ENCODE results near the gene HOXB3.

Gene HOXB3

GRCh38 chr17:48500435-48501426 is 89.3 kb downstream of the HOXB3 start:
- DNase-seq (ENCODE audit: low read depth in 2 of 2), result peak in 1 of 2 experiments; percentile 45

DNA sequence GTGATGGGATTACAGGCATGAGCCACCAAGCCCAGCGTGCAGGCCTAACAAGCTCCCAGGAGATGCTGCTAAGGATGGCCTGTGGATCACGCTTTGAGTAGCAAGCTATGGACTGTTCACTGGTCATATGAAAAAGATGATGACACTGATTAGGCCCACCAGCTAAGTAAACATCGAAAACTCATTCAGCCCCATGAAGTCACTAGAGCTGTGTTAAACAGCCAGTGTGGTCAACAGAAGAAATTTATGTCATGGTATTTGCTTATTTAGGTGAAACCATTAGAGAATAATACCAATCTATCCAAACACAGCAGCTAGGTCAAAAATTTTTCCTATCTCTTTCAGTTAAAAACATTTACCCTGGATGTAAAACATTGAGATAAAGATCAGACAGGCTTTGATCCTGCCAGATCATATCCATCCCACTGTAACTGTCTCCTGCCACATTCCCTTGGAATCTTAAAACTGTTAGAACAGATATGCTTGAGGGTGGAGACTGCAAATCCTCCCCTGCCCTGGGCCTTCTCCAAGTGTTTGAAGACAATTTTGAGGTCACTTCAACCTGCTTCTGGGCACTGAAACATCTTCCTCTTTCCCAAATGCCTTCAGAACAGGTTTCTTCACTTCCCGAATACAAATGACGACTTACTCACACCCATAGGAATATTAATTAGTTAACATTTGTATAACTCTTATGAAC is 90.2 kb downstream of the HOXB3 start:
- DNase-seq (ENCODE audit: low read depth in 2 of 2), result no peak

DNA sequence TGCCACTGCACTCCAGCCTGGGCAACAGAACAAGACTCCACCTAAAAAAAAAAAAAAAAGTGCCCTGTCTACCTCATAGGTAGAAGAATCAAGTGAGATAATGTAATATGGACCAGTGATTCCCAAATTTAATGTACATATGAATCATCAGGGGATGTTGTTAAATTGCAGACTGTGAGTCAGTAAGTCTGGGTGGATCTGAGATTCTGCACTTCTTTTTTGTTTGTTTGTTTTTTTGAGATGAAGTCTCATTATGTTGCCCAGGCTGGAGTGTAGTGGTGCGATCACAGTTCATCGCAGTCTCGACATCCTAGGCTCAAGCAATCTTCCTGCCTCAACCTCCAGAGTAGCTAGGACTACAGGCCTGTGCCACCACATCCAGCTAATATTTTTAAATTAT is 90.8 kb downstream of the HOXB3 start:
- no peak for DNase-seq (ENCODE audit: low read depth in 2 of 2)
